Bronchial epithelial cell (primary cell): Measurements from ENCODE around the gene TMEM17. TPM values are rescaled to one million over a fixed set of nuclear protein-coding genes. Genes with fewer than 3 reads are reported as not detected.

Experiments
- DNase-seq: peaks from one replicate; pipeline ENCODE4 v3.0.0-alpha.2; 2010; ENCODE audit warnings: low read depth
- FAIRE-seq: peaks from 2 replicates; lab custom pipeline; 2011; peaks lifted over from hg19 to GRCh38; lab: Jason Lieb, UNC
- H3K27me3 ChIP-seq: 2 replicates; pipeline ENCODE4 v1.5.1; 2011; ENCODE audit warnings: low read length; ENCODE audit not compliant: control insufficient read depth, insufficient read depth
- H3K36me3 ChIP-seq: 2 replicates; pipeline ENCODE4 v1.5.1; 2011; ENCODE audit warnings: low read length; ENCODE audit not compliant: control insufficient read depth, insufficient read depth
- H3K4me3 ChIP-seq: 2 replicates; pipeline ENCODE4 v1.5.1; 2011; ENCODE audit warnings: mild to moderate bottlenecking, low read depth, low read length, control low read depth
- CTCF ChIP-seq: IDR thresholded peaks from 2 replicates; pipeline ENCODE4 v1.5.1; 2011; ENCODE audit warnings: mild to moderate bottlenecking, moderate library complexity, low read length, control low read depth, inconsistent platforms; ENCODE audit not compliant: insufficient read depth, severe bottlenecking
- total RNA-seq: library from RNA; depleted of rRNA; stranded (reverse); fragments of >200 nt; gene quantifications from 2 replicates; pipeline ENCODE4 v1.2.1, GENCODE V29; 2014

Gene TMEM17
- total RNA-seq, 1 donor from 2014 or later = 1.1 TPM

DNA sequence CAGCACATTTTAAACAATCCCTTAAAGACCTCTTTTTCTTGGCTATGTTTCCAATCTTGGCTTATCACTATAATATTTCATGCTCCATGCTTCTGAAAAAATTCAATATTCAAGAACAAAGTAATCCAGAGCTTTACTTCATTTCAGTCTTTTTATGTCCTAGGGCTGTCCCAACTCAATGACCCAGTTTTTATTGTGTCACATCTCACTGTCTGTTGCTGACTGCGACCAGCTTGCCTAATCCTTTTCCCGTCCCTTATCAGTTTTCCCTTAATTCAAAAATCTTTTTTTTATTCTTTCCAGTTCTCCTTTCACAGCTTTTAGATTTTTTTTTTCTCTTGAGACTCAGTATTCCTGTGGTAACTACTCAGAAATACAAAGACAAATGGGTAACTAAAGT lies 10.2 kb downstream of the TMEM17 start:
- no peak for FAIRE-seq
- no peaks in the 10 kb centered on the region for H3K36me3 ChIP-seq
- no peaks in the 10 kb centered on the region for H3K27me3 ChIP-seq
- TF ChIP-seq CTCF = no peak
- no peak for DNase-seq
- H3K4me3 ChIP-seq = no peak overlapping the region

- Histone ChIP-seq H3K36me3 (no peaks in the 10 kb centered on the region), H3K4me3 (no peak overlapping the region), H3K27me3 (no peaks in the 10 kb centered on the region)
- TF ChIP-seq CTCF = no peak
- DNase-seq (no peak), FAIRE-seq (no peak)
These were observed 13.9 kb downstream of the TMEM17 start for GRCh38 chr2:62492048-62492447.

- TF ChIP-seq CTCF = no peak
- Histone ChIP-seq H3K27me3 (no peaks in the 10 kb centered on the region), H3K36me3 (no peaks in the 10 kb centered on the region), H3K4me3 (no peak overlapping the region)
- FAIRE-seq (no peak), DNase-seq (no peak)
These were observed 16.3 kb downstream of the TMEM17 start for GRCh38 chr2:62489702-62490101.

DNA sequence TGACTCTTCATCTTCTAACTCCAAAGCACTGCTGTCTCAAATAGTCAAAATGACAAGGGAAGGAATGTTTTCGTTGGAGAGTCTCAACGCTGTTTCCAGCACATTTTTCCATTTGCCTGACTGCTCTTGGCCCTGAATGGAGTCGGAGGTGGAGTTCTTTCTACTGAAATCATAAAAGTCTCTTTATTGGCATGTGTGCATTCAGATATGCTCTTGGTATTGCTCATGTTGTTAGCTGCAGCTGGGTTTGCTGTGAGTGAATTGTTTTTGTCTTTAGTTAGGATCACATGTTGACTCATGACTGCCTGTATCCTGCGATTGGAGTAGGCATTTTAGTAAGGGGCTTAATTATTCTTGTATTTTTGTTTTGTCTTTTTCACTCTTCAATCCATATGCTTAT lies 16.8 kb downstream of the TMEM17 start:
- no peak for TF ChIP-seq CTCF
- Histone ChIP-seq H3K36me3 (no peaks in the 10 kb centered on the region), H3K4me3 (no peak overlapping the region), H3K27me3 (no peaks in the 10 kb centered on the region)
- DNase-seq (no peak), FAIRE-seq (no peak)

DNA sequence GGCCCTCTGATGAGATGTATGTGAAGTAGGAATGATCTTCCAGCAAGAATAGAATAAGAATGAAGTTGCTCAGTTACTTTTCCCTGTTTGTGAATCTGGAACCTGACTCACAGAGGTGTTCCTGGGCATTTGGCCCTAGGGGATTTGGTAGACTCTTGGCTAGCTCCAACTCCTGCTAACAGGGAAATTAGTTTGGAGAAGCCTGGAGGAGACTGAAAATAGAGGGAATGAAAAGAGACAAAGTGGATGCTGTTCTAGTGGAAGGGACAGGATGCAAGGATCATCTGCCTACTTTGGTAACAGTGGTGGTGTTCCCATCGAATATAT lies 19.6 kb downstream of the TMEM17 start:
- no peaks in the 10 kb centered on the region for H3K36me3 ChIP-seq
- TF ChIP-seq CTCF = no peak
- H3K27me3 ChIP-seq = no peaks in the 10 kb centered on the region
- no peak overlapping the region for H3K4me3 ChIP-seq
- no peak for FAIRE-seq
- DNase-seq = peak; percentile 67

- Histone ChIP-seq H3K4me3 (no peak overlapping the region), H3K36me3 (no peaks in the 10 kb centered on the region), H3K27me3 (no peaks in the 10 kb centered on the region)
- no peak for TF ChIP-seq CTCF
- FAIRE-seq (no peak), DNase-seq (no peak)
These were observed 20.1 kb downstream of the TMEM17 start for GRCh38 chr2:62485761-62486438.
